Breast epithelium (tissue), 4 donors: Measurements from ENCODE around the gene GLRX. TPM values are rescaled to one million over a fixed set of nuclear protein-coding genes. Genes with fewer than 3 reads are reported as not detected.
A peak's percentile ranks its signal among the peaks of the same experiment; 100 is the strongest.

ENCODE experiments used
- DNase-seq, 2 donors: peaks; one replicate each; pipeline ENCODE4 v3.0.0-alpha.2; 2019; ENCODE audit warnings: low spot score in 2 of 2
- H3K27ac ChIP-seq, 2 donors: fragments of 200-600 bp; sonication (generic) in 1 of 2; one replicate each; pipeline ENCODE4 v1.5.1; 2016 to 2019; ENCODE audit warnings: mild to moderate bottlenecking in 1 of 2
- H3K27me3 ChIP-seq, 2 donors: fragments of 200-600 bp; sonication (generic) in 1 of 2; one replicate each; pipeline versions ENCODE4 v1.5.1 to v1.6.0; 2017 to 2019; ENCODE audit warnings: control low read depth in 1 of 2, mild to moderate bottlenecking in 1 of 2
- H3K36me3 ChIP-seq: fragments of 200-600 bp; one replicate; pipeline ENCODE4 v1.5.1; 2019
- H3K4me1 ChIP-seq, 2 donors: fragments of 200-600 bp; sonication (generic); one replicate each; pipeline ENCODE4 v1.5.1; 2016 to 2019; ENCODE audit warnings: control low read depth in 1 of 2
- H3K4me3 ChIP-seq, 3 donors: fragments of 200-600 bp; sonication (generic); 1 replicate in 2 of 3; 2 replicates in 1 of 3; pipeline ENCODE4 v1.5.1; 2016 to 2019; ENCODE audit warnings: mild to moderate bottlenecking in 3 of 3, moderate library complexity in 2 of 3
- H3K9me3 ChIP-seq, 2 donors: fragments of 200-600 bp; sonication (generic) in 1 of 2; one replicate each; pipeline ENCODE4 v1.5.1; 2016 to 2019; ENCODE audit warnings: control low read depth in 1 of 2
- CTCF ChIP-seq, 3 donors: fragments of 450-650 bp; IDR thresholded peaks; one replicate each; pipeline ENCODE4 v1.5.1; 2016 to 2017; ENCODE audit warnings: antibody characterized with exemption in 3 of 3, mild to moderate bottlenecking in 3 of 3, moderate library complexity in 3 of 3
- POLR2A ChIP-seq: fragments of 450-650 bp; IDR thresholded peaks from one replicate; pipeline ENCODE4 v1.6.1; 2016; ENCODE audit warnings: antibody characterized with exemption, mild to moderate bottlenecking, moderate library complexity
- POLR2AphosphoS5 ChIP-seq, 3 donors: sonication (generic); formaldehyde crosslinking; IDR thresholded peaks; one replicate each; pipeline ENCODE4 v1.6.1; 2017; ENCODE audit warnings: antibody characterized with exemption in 3 of 3
- intact Hi-C: fragments of 100-400 bp; cut with DNase I; formaldehyde crosslinking; loops from one replicate; pipeline ENCODE4 v1.15.1; 2023; ENCODE audit warnings: low total_unique reads
- total RNA-seq, 3 donors: library from RNA; depleted of rRNA; stranded (reverse); fragments of >200 nt; gene quantifications; one replicate each; pipeline ENCODE4 v1.1.0, GENCODE V29; 2016

Gene GLRX
- total RNA-seq, 3 donors from 2014 or later: 42.1 to 106 (median 72.8) TPM

GRCh38 chr5:95843733-95844223, 21.3 kb upstream of the GLRX start:
- H3K9me3 ChIP-seq: no peaks in the 10 kb centered on the region
- no peak overlapping the region for H3K4me3 ChIP-seq
- peaks cover 0 to 6% of the 10 kb centered on the region in 2 donors for H3K4me1 ChIP-seq
- TF ChIP-seq POLR2AphosphoS5 (IDR thresholded peaks at IDR 0.05) (no peak), CTCF (IDR thresholded peaks at IDR 0.05) (no peak)
- no peak for DNase-seq
- intact Hi-C loops: no loop called here
- no peaks in the 10 kb centered on the region for H3K36me3 ChIP-seq
- H3K27me3 ChIP-seq: no peaks in the 10 kb centered on the region
- H3K27ac ChIP-seq: peak overlapping the region; percentile 80 to 82

GRCh38 chr5:95842854-95843544, 20.5 kb upstream of the GLRX start:
- peaks cover 0 to 6% of the 10 kb centered on the region in 2 donors for H3K4me1 ChIP-seq
- H3K4me3 ChIP-seq: no peak overlapping the region
- H3K27ac ChIP-seq: peak overlapping the region; percentile 80 to 84
- H3K27me3 ChIP-seq: no peaks in the 10 kb centered on the region
- no peaks in the 10 kb centered on the region for H3K9me3 ChIP-seq
- no peak for TF ChIP-seq CTCF (IDR thresholded peaks at IDR 0.05)
- no peak for TF ChIP-seq POLR2AphosphoS5 (IDR thresholded peaks at IDR 0.05)
- no peak for TF ChIP-seq POLR2A
- no peaks in the 10 kb centered on the region for H3K36me3 ChIP-seq
- intact Hi-C loops: no loop called here
- DNase-seq: peak in 1 of 2 donors; percentile 68

- no peak for DNase-seq
- Histone ChIP-seq H3K9me3 (no peaks in the 10 kb centered on the region), H3K4me1 (peaks cover 0 to 6% of the 10 kb centered on the region in 2 donors), H3K27me3 (no peaks in the 10 kb centered on the region), H3K27ac (peak overlapping the region; percentile 80 to 84), H3K36me3 (no peaks in the 10 kb centered on the region), H3K4me3 (no peak overlapping the region)
- no peak for TF ChIP-seq POLR2A
- TF ChIP-seq POLR2AphosphoS5 (IDR thresholded peaks at IDR 0.05): peak in 2 of 3 donors; percentile 36 to 77
- intact Hi-C loops: no loop called here
Measured at GRCh38 chr5:95841914-95842812, 19.6 kb upstream of the GLRX start.

GRCh38 chr5:95840956-95841705, 18.6 kb upstream of the GLRX start:
- Histone ChIP-seq H3K4me1 (peaks cover 0 to 6% of the 10 kb centered on the region in 2 donors), H3K4me3 (no peak overlapping the region), H3K27me3 (no peaks in the 10 kb centered on the region), H3K9me3 (no peaks in the 10 kb centered on the region), H3K27ac (peak overlapping the region; percentile 80 to 84), H3K36me3 (no peaks in the 10 kb centered on the region)
- TF ChIP-seq POLR2AphosphoS5 (IDR thresholded peaks at IDR 0.05) (no peak), POLR2A (no peak), CTCF (IDR thresholded peaks at IDR 0.05) (no peak)
- no peak for DNase-seq
- intact Hi-C loops: no loop called here

GRCh38 chr5:95839658-95840057, 17.1 kb upstream of the GLRX start:
- no peak for DNase-seq
- no peak for TF ChIP-seq POLR2A
- TF ChIP-seq CTCF (IDR thresholded peaks at IDR 0.05): no peak
- no peak for TF ChIP-seq POLR2AphosphoS5 (IDR thresholded peaks at IDR 0.05)
- Histone ChIP-seq H3K27ac (peak overlapping the region; percentile 77 to 80), H3K4me1 (peaks cover 0 to 6% of the 10 kb centered on the region in 2 donors), H3K9me3 (no peaks in the 10 kb centered on the region), H3K36me3 (no peaks in the 10 kb centered on the region), H3K4me3 (no peak overlapping the region), H3K27me3 (no peaks in the 10 kb centered on the region)
- intact Hi-C loops: no loop called here
